PFSK-1 (cell line): ENCODE data around the gene CNTNAP2.

Experiments
- FOXP2 ChIP-seq: optimal IDR thresholded peaks from 2 replicates; pipeline ENCODE3; 2011; ENCODE audit warnings: borderline replicate concordance, control low read depth, inconsistent platforms; ENCODE audit not compliant: insufficient read depth; ENCODE audit errors: extremely low read length, extremely low read depth
- POLR2AphosphoS5 ChIP-seq: IDR thresholded peaks from 2 replicates; pipeline ENCODE4 v1.6.1; 2012; ENCODE audit warnings: low read depth, mild to moderate bottlenecking, control low read depth, low read length, moderate library complexity
- SIN3A ChIP-seq: IDR thresholded peaks from 2 replicates; pipeline ENCODE4 v1.6.1; 2012; ENCODE audit warnings: mild to moderate bottlenecking, low read length, moderate library complexity, borderline replicate concordance; ENCODE audit not compliant: insufficient read depth
- TAF1 ChIP-seq: IDR thresholded peaks from 2 replicates; pipeline ENCODE4 v1.6.1; 2012; ENCODE audit warnings: low read length, control low read depth, borderline replicate concordance; ENCODE audit not compliant: insufficient read depth
- TF ChIP-seq, protein P1 (sequence below), 2 experiments: IDR thresholded peaks; 2 replicates each; pipeline versions ENCODE4 v1.6.1 to v1.8.0; 2011 to 2012; ENCODE audit warnings: low read depth in 2 of 2, low read length in 2 of 2, control low read depth in 1 of 2, inconsistent platforms in 1 of 2, mild to moderate bottlenecking in 1 of 2, moderate library complexity in 1 of 2; ENCODE audit not compliant: insufficient read depth in 1 of 2

CNTNAP2 gene

DNA sequence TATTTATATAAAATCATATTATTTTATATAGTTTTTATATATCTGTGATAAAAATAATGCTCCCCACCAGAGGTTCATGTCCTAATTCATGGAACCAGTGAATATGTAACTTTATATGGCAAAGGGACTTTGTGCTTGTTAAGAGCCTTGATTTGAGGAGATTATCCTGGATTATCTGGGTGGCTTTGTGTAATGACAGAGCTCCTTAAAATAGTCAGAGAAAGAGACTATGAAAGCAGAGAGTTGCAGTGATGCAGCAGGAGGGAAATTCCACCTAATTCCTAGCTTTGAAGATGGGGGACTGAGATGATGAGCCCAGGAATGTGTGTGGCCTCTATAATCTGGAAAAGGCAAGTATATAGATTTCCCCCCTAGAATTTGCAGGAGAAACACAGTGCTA is 1439.7 kb downstream of the CNTNAP2 start:
- no peak for TF ChIP-seq POLR2AphosphoS5
- TF ChIP-seq FOXP2 = no peak
- TF ChIP-seq SIN3A = no peak
- TF ChIP-seq, protein P1, sequence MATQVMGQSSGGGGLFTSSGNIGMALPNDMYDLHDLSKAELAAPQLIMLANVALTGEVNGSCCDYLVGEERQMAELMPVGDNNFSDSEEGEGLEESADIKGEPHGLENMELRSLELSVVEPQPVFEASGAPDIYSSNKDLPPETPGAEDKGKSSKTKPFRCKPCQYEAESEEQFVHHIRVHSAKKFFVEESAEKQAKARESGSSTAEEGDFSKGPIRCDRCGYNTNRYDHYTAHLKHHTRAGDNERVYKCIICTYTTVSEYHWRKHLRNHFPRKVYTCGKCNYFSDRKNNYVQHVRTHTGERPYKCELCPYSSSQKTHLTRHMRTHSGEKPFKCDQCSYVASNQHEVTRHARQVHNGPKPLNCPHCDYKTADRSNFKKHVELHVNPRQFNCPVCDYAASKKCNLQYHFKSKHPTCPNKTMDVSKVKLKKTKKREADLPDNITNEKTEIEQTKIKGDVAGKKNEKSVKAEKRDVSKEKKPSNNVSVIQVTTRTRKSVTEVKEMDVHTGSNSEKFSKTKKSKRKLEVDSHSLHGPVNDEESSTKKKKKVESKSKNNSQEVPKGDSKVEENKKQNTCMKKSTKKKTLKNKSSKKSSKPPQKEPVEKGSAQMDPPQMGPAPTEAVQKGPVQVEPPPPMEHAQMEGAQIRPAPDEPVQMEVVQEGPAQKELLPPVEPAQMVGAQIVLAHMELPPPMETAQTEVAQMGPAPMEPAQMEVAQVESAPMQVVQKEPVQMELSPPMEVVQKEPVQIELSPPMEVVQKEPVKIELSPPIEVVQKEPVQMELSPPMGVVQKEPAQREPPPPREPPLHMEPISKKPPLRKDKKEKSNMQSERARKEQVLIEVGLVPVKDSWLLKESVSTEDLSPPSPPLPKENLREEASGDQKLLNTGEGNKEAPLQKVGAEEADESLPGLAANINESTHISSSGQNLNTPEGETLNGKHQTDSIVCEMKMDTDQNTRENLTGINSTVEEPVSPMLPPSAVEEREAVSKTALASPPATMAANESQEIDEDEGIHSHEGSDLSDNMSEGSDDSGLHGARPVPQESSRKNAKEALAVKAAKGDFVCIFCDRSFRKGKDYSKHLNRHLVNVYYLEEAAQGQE (IDR thresholded peaks at IDR 0.05; ENCODE audit: insufficient read depth in 1 of 2, low read depth in 2 of 2, low read length in 2 of 2) = no peak
- TF ChIP-seq TAF1 = no peak

DNA sequence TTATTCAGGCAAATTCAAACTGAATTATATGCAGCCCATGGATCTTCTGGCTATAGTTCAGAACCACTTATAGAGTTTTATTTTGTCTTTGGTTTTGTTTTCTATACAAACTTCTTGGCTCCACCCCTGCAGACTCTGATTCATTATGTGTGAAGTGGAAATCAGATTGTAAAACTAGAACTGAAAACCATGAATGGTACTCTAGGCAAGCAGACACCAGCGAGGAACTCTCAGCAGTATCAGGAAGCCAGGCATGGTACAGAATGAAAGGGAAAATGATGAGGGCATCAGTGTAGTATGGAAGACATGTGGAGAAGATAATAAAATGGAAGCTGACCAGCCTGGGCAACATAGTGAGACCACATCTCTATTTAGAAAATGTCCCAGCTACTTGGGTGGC is 1447.1 kb downstream of the CNTNAP2 start:
- TF ChIP-seq TAF1 (no peak), SIN3A (no peak), FOXP2 (no peak), POLR2AphosphoS5 (no peak)
- TF ChIP-seq, protein P1 (IDR thresholded peaks at IDR 0.05; ENCODE audit: insufficient read depth in 1 of 2, low read depth in 2 of 2, low read length in 2 of 2) = no peak

- TF ChIP-seq POLR2AphosphoS5 = no peak
- TF ChIP-seq TAF1 = no peak
- TF ChIP-seq, protein P1 (IDR thresholded peaks at IDR 0.05; ENCODE audit: insufficient read depth in 1 of 2, low read depth in 2 of 2, low read length in 2 of 2) = no peak
These were observed 1448.3 kb downstream of the CNTNAP2 start for GRCh38 chr7:147564786-147565476.

GRCh38 chr7:147567043-147567442 is 1450.4 kb downstream of the CNTNAP2 start:
- no peak for TF ChIP-seq FOXP2
- TF ChIP-seq SIN3A = no peak
- TF ChIP-seq POLR2AphosphoS5 = no peak
- TF ChIP-seq TAF1 = no peak
- TF ChIP-seq, protein P1 (IDR thresholded peaks at IDR 0.05; ENCODE audit: insufficient read depth in 1 of 2, low read depth in 2 of 2, low read length in 2 of 2) = no peak
